Testis (tissue), 2 donors: Measurements from ENCODE around the gene GGA1.

ENCODE experiments used
- POLR2A ChIP-seq: fragments of 450-650 bp; IDR thresholded peaks from one replicate; pipeline ENCODE4 v1.6.1; 2017; ENCODE audit warnings: antibody characterized with exemption, mild to moderate bottlenecking, moderate library complexity
- TF ChIP-seq, protein P1 (sequence below), 3 experiments: fragments of 450-650 bp in 2 of 3; fragments of 200-600 bp in 1 of 3; sonication (generic) in 1 of 3; IDR thresholded peaks; one replicate each; pipeline ENCODE4 v1.5.1; 2016 to 2019; ENCODE audit warnings: antibody characterized with exemption in 3 of 3, mild to moderate bottlenecking in 2 of 3, moderate library complexity in 1 of 3

- TF ChIP-seq, protein P1, sequence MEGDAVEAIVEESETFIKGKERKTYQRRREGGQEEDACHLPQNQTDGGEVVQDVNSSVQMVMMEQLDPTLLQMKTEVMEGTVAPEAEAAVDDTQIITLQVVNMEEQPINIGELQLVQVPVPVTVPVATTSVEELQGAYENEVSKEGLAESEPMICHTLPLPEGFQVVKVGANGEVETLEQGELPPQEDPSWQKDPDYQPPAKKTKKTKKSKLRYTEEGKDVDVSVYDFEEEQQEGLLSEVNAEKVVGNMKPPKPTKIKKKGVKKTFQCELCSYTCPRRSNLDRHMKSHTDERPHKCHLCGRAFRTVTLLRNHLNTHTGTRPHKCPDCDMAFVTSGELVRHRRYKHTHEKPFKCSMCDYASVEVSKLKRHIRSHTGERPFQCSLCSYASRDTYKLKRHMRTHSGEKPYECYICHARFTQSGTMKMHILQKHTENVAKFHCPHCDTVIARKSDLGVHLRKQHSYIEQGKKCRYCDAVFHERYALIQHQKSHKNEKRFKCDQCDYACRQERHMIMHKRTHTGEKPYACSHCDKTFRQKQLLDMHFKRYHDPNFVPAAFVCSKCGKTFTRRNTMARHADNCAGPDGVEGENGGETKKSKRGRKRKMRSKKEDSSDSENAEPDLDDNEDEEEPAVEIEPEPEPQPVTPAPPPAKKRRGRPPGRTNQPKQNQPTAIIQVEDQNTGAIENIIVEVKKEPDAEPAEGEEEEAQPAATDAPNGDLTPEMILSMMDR (IDR thresholded peaks at IDR 0.05) = no peak
- TF ChIP-seq POLR2A = no peak
These were observed 24.5 kb downstream of the GGA1 start for GRCh38 chr22:37633089-37633624.
